Inflammatory macrophage treated with lipopolysaccharide for 4 hours (primary cell): ENCODE results near the gene THBS1.
A peak's percentile ranks its signal among the peaks of the same experiment; 100 is the strongest.

ENCODE experiments used
- DNase-seq: peaks from one replicate; pipeline ENCODE4 v3.0.0-alpha.2; 2020

The THBS1 gene

DNA sequence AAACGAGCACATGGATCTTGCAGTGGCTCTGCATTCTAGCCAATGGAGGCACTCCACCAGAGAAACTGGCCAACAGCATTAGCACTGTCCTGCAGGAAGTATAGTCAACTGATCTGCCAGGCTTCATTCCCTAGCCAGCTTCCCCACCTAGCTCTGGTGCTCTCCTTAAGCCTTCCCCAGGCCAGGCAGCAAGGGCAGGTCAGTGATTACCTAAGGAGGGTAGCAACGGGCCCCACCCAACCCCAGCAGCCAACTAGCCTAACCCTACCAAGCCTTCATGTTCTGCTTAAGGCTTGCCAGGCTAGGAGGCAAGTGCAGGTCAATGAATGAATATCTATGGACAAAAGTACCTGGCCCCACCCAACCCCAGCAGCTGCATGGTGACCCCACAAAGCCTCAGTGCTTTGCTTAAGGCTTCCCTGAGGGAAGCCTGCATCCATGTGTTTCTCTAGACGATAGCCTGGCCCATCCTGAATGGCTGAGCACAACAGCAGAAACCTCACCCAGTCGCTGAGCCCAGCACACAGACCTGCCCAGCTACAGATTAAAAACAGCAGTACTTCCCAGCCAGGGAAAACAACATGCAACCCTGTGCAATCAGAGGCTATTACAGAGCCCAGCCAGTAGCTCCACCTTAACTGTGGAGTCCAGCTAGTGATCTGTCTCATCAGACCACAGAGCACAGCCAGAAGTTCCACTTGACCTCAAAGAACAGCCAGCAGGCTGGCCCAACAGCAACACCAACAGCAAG is 28.5 kb downstream of the THBS1 start:
- DNase-seq, result no peak

DNA sequence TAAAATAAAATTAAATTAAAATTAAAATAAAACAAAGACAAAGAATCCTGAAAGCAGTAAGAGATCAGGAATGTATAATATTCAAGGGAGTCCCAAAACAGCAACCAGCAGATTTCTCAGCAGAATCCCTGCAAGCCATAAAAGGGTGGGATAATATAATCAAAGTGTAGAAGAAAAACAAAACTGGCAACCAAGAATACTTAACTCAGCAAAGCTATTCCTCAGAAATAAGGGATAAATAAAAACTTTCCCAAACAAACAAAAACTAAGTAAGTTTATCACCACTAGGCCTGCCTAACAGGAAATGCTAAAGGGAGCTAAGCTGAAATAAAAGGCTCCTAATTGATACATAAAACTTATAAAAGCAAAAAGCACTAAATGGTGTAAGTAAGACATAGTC is 29.8 kb downstream of the THBS1 start:
- DNase-seq, result no peak

DNA sequence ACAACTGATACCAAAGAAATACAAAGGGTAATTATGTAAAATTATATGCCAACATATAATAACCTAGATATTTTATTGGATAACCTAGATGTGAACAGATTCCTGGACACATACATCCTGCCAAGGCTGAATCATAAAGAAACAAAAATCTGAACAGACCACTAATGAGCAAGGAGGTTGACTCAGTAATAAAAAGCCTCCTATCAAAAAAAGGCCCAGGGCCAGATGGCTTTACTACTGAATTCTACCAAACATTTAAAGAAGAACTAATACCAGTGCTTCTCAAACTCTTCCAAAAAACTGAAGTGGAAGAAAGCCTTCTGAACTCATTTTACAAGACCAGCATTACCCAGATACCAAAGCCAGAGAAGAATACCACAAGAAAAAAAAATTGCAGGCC is 32.4 kb downstream of the THBS1 start:
- DNase-seq, result no peak

DNA sequence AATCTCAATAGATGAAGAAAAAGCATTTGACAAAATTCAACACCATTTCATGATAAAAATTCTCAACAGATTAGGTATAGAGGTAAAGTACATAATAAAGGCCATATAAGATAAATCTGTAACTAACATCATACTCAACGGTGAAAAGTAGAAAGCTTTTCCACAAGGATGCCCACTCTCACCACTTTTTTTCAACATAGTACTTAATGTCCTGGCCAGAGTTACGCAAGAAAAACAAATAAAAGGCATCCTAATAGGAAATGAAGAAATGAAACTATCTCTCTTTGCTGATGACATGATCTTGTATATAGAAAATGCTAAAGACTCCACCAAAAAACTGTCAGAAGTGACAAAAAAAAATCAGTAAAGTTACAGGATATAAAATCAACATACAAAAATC is 33.0 kb downstream of the THBS1 start:
- DNase-seq, result peak; percentile 27

DNA sequence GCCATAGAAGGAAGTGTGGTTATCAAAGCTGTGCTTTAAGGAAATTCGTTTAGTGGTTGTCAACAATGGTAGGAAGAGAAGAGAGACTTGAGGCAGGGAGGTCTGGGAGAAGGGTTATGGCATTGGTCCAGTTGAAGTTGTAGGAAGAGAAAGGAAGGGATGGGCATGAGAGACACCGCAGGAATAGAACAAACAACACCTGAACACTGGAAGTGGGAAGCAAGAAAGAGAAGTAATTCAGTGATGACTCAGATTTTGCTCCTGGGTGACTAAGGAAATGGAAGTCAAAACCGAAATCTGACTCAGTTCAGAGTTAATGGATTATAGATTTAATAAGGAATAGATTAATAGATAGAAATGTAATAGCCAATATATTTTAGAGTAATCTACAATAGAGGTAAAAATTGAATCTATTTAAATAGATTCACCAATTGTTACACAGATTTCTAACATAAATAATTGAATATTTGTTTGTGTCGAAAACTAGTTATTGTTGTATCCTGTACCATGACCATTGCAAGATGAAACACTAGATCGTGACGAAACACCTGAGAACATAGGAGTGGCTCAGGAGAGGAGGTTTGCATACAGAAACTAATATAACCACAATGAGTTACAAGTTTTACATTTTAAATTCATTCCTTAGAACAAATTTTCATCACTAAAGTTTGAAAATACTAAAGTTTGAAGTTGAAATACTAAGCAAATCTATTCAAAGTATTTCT is 36.0 kb downstream of the THBS1 start:
- no peak for DNase-seq

DNA sequence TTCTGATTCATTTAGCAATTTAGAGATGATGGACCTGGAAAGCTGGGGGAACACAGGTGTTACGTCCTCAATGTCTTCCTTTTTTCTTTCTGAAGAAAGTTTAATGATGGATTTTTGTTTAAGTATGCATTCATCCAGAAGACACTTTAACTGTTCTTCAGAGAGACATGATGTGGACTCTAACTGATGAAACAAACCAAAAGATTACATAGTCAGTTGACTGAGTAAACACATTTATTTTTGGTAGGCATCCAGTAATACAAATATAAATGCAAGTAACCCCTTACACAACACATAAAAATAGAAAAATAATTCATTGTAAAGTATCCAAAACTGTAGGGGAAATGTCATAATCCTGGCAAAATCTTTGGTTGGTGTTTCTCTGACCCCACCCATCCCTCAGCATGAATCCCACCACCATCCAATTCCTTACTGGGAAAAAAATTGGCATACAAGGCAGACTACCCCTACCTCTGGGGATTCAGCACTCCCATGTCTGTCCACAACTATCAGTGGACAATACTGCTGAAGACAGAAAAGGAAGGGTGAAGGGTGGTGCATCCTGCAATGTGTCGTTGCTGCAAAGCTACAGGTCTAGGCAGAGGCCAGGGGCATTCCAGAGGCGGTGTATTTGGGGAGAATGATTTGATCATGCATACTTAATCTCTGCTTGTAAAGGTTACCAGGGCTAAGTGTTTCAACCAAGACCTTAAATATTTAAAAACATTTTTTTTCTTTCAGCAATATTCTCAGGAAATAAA is 37.4 kb downstream of the THBS1 start:
- DNase-seq, result no peak

DNA sequence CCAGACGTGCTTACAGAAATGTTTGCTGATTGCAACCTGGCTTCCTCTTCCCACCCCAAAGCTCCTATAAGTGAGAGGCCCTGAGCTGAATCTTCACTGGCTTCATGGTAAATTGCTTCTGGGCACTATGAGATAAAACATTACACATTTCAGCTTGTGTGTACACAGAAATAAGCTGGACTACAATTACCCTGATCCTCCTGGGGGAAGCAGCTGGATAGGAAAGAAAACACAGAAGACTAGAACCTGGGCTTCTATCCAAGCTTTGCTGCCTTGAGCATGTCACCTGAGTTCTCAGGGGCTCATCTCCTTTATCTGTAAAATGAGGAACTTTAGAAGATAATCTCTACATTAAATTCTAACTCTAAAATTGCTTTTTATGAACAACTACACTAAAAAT is 40.3 kb downstream of the THBS1 start:
- DNase-seq, result no peak

DNA sequence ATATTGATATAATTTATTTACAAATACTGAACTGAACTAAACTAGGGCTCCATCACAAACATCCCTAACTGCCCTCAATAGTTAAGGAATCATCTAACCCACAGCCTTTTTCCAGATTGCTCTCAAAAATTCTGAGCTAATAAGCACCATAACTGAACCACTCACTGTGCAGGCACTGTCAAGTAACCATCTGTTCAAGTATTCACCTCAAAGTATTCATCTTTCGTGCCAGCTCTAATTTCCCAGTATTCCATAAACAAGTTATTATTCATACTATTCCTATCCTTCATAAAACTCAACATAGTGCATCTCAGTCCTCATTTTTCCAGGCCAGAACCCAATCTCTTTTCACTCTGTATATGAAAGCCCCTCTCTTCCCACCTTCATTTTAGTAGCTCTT is 41.1 kb downstream of the THBS1 start:
- no peak for DNase-seq

DNA sequence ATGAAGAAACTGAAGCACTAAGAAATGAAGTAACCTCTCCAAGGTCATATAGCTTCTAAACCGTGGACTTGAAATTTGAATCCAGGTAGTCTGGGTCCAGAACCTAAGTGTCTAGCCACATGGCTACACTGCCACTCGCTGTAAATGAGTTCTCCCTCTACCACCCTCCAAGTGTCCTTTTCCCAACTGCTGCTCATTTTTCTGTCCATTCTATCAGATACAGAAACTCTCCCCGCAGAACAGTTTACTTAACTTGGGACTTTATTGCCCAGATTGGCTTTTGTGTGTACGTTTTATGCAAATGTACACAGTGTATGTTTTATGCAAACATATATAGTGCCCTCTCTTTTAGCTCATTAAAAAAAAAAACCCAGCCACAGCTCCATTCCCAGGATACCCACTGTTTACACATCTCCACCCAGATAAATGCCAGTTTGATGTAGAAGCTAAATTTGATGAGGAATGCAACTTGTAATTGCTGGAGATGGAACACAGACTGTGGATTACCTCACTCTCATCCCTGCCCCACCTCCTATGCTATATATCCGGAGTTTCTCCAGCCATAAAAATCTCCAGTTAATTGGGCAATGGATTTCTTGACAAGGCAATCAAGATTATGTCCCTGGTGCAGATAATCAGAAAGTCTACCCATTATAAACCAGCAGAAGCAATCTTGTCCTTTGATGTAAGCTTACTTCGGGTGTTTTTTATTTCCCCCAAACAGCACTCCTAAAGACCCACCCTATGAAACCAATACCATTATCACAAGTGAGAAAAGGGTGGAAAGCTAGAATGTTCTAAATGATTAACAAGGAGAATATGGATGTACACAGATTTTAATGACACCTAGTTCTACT is 42.0 kb downstream of the THBS1 start:
- DNase-seq, result no peak

DNA sequence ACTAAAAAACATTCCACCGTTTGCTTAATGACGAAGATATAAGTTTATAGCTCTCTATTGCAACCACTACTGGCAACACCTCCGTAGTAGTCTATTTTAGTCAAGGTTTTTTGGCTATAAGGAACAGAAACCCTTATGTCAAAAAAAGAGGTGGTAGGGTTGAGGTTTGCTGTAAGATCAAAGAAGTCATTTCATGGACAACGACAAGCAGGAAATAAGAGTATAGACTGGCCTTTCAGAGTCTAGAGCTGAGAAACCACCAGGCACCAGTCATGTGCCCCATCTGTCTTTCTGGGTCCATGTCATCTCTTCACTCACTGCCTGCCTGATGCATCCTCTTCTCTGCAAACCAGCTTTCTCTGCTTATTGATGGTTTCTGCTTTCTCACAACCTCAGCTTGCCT is 42.7 kb downstream of the THBS1 start:
- no peak for DNase-seq

DNA sequence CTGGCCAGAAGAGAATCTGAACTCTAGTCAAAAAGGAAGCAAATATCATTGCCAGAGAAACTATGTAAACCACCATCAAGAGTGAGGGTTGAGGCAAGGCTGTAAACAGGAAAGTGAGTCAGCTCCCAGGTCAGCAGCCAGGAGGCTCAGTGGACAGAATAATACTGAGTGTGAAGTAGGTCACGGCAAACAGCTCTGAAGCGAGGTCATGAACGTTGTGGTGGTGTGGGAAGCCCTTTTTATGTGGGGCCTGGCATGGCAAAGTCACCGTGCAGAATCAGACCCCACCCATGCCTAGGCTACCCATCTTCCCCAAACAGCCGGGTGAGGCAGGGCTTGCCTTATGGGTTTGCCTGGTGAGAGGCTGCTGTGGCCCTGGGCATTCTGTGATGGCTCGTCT is 43.9 kb downstream of the THBS1 start:
- no peak for DNase-seq

DNA sequence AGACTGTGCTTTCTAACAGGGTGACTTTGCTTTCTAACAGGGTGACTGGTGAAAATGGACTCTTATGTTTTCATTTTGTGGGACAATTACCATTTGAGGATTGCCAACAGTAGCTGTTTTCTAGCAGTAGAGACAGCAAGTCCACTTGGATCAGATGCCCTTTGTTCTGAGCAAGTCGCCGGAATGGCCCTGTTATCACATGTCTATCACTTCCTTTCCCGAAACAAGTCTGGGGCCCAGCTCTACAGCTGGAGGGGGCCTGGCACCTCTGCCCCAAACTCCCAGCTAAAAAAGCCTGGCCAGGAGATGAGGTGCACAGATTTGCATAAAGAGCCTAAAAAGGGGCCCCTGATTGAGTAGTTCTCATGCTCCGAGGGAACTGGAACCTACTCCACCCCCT is 44.6 kb downstream of the THBS1 start:
- DNase-seq, result no peak

DNA sequence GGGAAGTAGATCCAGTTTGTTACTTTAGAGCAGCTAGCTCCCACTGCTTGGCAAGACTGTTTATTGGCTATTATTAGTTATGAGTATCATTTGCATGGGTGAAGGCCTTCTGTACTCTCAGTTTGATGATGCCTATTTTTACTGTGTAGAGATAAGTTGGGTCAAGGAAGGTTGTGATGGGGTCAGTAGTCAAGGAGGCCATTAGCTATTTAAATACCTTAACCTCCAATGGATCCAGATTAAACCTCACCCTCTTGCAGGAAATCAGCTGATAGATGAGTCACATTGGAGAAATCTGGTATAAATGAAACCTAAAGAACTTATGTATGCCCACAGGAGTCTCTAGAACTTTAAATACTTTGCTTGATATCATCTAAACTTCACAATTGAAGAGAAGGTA is 45.0 kb downstream of the THBS1 start:
- peak; percentile 3 for DNase-seq

DNA sequence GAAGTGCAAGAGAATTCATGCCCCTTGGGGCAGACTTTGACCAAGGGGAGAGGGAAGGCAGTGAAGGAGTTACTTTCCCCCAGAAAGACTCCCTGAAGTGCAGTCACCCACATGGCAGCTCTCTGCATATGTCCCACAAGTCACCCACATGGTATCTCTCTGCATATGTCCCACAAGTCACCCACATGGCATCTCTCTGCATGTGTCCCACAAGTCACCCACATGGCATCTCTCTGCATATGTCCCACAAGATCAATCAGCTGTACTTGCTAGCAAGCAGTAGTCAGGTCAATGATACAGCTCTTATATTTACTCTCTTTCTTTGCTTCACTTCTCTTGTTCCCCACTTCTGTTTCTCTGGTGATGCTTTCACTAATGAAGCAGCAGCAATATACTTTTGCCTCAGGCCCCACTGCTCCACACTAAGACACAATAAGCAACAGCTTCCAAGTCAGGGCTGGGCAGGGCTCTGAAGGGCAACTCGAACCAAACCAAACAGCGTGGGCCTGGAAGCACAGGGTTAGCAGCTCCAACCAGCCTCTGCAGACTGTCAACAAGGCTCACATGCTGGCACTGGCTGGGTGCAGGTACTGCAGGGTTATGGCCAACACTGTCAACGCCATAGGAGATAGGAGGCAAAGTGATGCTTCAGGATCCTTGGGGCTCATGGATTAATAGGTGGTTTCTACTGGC is 46.7 kb downstream of the THBS1 start:
- no peak for DNase-seq

DNA sequence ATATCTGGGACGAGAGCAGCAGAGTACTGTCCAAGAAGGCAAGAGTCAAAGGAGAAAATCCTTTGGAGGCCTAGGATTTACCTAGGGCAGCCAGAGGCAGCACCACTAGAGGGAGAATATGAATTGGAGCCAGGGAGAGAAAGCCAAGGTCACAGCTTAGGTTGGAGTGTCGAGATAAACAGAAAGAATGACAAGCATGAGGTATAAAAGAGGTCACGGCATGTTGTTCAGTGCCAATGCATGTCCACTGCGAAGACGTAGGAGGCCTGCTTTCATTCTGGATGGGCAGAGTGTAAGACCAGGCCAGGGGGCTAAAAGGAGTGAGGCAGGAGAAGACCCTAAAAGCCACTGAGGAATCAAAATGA is 47.2 kb downstream of the THBS1 start:
- no peak for DNase-seq

DNA sequence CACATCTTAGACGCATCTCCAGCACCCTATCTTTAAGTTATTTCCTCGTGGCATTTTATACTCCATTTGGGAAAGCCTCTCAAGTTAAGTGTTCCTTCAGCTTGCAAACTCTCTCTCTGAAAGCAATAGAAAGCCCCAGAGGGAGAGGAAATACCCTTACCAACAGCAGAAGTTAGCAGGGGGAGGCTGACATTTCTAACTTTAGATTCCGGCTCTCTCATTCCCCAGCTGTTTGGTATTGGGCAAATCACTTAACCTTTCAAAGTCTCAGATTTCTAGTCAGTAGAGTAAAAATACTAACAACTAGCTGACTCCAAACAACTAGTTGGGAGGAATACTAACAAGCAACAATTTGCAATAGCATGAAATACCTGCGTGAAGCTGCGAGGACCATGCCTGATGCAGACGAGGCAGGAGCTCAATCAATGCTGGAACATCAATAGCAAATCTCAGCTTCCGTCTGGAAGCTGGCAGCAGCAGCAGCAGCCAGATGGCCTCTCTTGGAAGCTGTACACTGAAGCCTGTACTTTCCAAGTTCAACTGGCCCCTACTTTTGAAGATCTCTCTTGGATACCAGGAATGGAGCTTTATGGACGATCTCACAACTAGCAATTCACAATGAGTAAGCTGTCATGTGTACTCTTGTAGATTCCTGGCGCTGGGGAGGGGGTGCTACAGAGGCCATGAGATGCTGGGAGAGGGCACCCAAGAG is 47.8 kb downstream of the THBS1 start:
- DNase-seq, result no peak

DNA sequence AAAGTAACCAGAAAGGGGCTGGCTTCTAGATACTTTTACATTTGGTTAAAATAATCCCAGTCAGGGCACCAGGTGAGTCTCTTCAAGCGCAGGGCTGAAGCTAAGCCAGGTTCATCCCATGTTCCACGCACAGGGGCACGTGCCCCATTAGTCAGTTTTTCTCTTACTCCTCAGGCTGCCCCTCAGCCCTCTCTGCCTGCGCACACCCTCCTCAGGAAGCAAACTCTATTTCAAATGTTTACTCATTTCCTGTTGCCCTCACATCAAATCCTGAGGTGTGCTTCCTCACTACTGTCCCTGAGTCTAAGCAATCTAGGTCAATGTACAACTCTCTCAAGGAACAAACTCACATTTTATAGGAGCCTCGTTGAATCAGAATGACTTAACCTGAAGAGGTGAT is 48.5 kb downstream of the THBS1 start:
- no peak for DNase-seq

DNA sequence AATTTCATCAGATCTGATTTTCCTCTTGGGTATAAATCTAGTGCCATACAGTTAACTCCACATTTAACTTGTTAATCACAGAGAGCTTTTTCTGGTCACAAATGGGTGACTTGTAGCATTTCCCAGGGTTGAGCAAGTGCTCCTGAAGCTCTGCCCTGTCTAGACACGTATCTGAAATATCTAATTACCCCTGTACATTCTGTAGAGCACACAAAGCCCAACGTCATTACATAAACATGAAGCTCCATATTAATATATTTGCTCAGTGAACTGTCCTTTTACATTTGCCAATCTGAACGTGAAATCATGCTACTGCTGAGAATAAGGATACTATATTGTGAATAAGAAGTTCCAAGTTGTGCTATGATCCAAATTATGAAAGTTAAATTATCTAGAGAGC is 49.0 kb downstream of the THBS1 start:
- DNase-seq, result no peak

DNA sequence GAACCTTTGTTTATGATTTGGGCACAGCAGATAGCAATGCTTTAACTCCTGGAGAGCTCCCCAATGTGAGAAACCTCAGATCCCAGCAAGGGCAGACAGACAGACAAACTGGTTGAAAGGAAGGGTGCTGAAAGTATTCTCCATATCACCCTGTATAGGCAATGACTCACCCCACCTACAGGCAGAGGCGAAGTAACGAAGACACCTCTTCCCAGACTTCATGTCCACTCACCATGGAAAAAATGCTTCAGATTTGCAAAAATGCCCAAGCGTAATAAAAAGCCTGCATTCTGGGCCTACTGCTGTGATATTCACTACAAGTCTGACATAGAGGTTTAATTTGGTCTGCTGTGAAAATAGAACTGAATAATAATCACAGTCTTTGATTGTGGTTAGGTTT is 50.5 kb downstream of the THBS1 start:
- no peak for DNase-seq

DNA sequence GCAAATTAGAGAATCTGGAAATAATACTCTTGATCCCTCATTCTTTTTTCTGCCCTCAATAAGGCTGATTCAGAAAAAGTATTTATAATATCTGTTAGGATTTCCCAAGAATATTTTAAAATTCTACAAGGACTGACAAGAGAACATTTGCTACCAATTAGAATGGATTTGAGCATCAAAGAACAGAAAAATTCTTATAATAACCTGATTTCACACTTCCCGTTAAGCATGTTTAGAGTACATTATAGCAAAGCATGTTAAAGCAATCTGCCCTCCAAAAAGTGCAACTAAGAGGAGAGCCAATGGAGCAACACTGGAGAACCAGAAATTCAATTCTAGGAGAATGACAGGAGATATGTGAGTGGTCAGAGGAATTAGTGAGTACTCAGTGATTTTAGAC is 57.2 kb downstream of the THBS1 start:
- DNase-seq, result no peak

DNA sequence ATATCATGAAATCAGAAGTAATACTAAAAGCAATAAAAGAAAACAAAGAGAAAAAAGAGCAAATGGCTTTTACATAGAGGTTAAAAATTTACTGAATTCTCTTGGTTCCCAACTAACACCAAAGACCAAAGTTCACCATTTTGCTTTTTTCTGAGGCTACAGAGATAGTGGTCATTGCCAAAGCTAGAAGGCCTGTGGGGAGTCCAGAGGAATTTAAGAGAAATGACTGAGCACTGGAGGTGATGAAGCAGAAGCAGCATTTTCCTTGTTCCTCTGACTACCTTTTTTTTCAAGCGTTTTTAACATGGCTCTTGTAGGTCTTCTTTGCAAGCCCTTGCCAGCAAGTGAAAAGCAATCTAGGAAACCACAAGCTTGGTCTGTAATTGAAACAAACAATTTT is 58.2 kb downstream of the THBS1 start:
- no peak for DNase-seq

DNA sequence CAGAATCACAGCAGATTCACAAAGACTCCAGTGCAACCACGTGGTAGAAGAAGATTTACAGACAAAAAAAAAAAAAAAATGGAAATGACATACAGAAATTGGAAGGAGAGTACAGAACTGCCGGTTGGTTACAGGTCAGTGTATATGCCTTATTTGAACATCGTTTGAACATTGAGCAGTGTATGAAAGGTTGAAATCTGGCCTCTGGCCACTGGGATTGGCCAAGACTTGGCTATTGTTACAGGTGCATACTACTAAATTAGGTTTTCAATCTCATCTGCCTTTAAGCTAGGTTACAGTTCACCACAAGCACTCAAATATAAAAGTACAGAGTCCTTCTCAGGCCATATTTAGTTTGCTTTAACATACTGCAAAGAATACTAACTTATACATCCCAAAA is 59.8 kb downstream of the THBS1 start:
- no peak for DNase-seq
